Measurements from ENCODE around the gene MTMR10. TPM values are rescaled to one million over a fixed set of nuclear protein-coding genes. Genes with fewer than 3 reads are reported as not detected.

The MTMR10 gene
- total and polyA plus RNA-seq, 2 experiments from 2014 or later = 4.3 to 11.3 TPM

- no peak for TF ChIP-seq ZNF462 (CRISPR knock-in tag; IDR thresholded peaks at IDR 0.05)
- TF ChIP-seq ZNF331 (CRISPR knock-in tag; IDR thresholded peaks at IDR 0.05; ENCODE audit: low read depth) = no peak
These were observed 6.9 kb downstream of the MTMR10 start (continued) for GRCh38 chr15:30984542-30984941.

GRCh38 chr15:30984118-30984517 lies 7.3 kb downstream of the MTMR10 start:
- H3K4me1 Mint-ChIP-seq = peaks cover 3% of the 10 kb centered on the region; the same call in 2 of the 3 replicates
- ATAC-seq = no peak; the same call in 2 of the 3 replicates
- no peak for TF ChIP-seq ZNF114 (CRISPR knock-in tag; IDR thresholded peaks at IDR 0.05)
- TF ChIP-seq POLR2AphosphoS5 (IDR thresholded peaks at IDR 0.05; ENCODE audit: low read depth) = no peak
- TF ChIP-seq ZNF462 (CRISPR knock-in tag; IDR thresholded peaks at IDR 0.05) = no peak
- TF ChIP-seq ETS1 (IDR thresholded peaks at IDR 0.05) = no peak
- Histone ChIP-seq H3K27me3 (ENCODE audit: insufficient read depth) (no peaks in the 10 kb centered on the region), H3K4me1 (ENCODE audit: insufficient read depth) (no peaks in the 10 kb centered on the region), H3K9me2 (ENCODE audit: insufficient read depth) (no peaks in the 10 kb centered on the region), H3K79me2 (replicated peaks; ENCODE audit: insufficient read depth) (peaks cover 25% of the 10 kb centered on the region), H3K27ac (ENCODE audit: low read depth) (no peak overlapping the region), H3F3A (replicated peaks; ENCODE audit: low read depth) (no peaks in the 10 kb centered on the region), H3K4me2 (no peak overlapping the region), H2AFZ (no peak overlapping the region), H3K4me3 (no peak overlapping the region), H4K20me1 (replicated peaks; ENCODE audit: insufficient read depth) (peaks cover 4% of the 10 kb centered on the region; the same call in 1 of the 2 replicates), H3K36me3 (ENCODE audit: insufficient read depth) (no peaks in the 10 kb centered on the region)
- peaks cover 3% of the 10 kb centered on the region; the same call in 2 of the 3 replicates for H3K36me3 Mint-ChIP-seq (ENCODE audit: low read depth)
- H3K27me3 Mint-ChIP-seq (ENCODE audit: insufficient read depth, low read depth, poor library complexity) = no peaks in the 10 kb centered on the region
- DNase-seq (ENCODE audit: low spot score) = no peak
- H3K27ac Mint-ChIP-seq = no peak overlapping the region
- H3K9me3 Mint-ChIP-seq = no peaks in the 10 kb centered on the region
- H3K4me3 Mint-ChIP-seq = no peak overlapping the region
